ENCODE results near the gene MAGEA11. TPM values are rescaled to one million over a fixed set of nuclear protein-coding genes. Genes with fewer than 3 reads are reported as not detected.
"Not testable (repeated sequence)": the region's sequence is repeated elsewhere in the genome, so short reads cannot be mapped to it uniquely, and the experiment has no call there.

MAGEA11 gene
- not detected for total RNA-seq
- polyA plus RNA-seq (ENCODE audit: insufficient read length in 6 of 6), result not detected
- long read RNA-seq, donor 1, result 0 reads
- long read RNA-seq, donor 2, partial matches to known transcripts, result 7 of 7 reads
- long read RNA-seq, donor 2, other reads (novel, unspliced or antisense), result 0 of 7 reads
- long read RNA-seq, donor 3, result 0 reads
- long read RNA-seq, donor 4, result 0 reads
- long read RNA-seq, donor 5, result 0 reads
- long read RNA-seq, donor 6, result 0 reads
- long read RNA-seq, donor 7, result 0 reads
- long read RNA-seq, donor 8, result 0 reads
- long read RNA-seq, donor 9, result 0 reads
- long read RNA-seq, donor 10, result 0 reads
- long read RNA-seq, donor 11, result 0 reads
- long read RNA-seq, donor 12, result 0 reads

DNA sequence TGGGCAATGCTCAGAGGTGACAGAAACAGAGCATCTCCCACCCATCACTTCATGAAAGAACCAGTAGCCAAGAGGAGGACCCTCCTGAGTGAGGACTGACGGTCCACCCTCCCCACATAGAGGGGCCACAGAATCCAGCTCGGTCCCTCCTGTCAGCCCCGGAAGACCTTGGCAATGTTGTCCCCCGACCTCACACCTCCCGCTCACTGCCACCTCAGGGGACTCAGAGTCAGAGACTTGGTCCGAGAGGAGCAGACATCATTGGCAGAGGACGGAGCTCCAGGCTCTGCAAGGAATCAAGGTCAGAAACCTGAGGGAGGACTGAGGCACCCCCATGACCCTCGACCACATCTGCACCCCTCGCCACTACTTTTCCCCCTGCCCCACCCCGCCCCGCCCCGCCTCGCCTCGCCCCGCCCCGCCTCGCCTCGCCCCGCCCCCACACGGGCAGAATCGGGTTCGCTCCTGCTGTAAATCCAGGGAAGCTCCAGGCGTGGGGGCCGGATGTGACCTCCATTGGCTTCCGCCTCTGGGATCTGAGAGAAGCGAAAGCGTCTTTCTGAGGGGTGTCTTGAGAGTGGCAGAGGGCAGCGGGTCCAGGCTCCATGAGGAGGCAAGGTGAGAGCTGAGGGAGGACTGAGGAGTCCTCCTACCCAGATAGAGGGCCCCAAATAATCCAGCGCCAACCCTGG lies at the start of gene MAGEA11:
Gene MAGEA11 (plus strand): TSS at position 516 of the 692 bp plus-strand sequence. CDS start 1,100 bp downstream, outside the sequence.
- ATAC-seq (no peak), DNase-seq (no peak)
- TF ChIP-seq CTCF (IDR thresholded peaks at IDR 0.05), result no peak
- Histone ChIP-seq H3K27me3 (no peaks in the 10 kb centered on the region), H3K27ac (no peak within 1 kb of the TSS), H3K9me3 (no peaks in the 10 kb centered on the region), H3K4me1 (no peaks in the 10 kb centered on the region), H3K4me3 (no peak within 1 kb of the TSS), H3K36me3 (no peaks in the 10 kb centered on the region)
- intact Hi-C loops (cut with DNase I), result no loop called here

DNA sequence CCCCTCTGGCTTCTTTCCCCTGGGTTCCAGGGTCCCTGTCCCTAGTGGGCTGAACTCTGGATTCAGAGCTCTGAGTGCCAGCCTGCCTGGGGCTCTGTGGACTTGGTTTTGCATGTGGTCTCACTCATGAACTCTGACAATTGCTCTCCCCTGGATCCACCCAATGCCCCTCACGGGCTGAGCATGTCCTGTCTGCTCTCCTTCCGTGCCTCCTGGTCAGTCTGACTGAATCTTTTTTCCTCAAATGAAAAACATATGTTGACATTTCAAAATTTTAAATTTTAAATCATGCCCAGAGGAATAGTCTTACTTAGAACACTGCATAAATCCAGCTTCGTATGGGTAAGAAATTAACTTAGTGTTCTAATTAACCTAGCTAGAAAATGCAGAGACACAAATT lies 36.8 kb upstream of the MAGEA11 start:
- H3K27me3 ChIP-seq; ATAC-seq; H3K4me3 ChIP-seq; H3K27ac ChIP-seq; intact Hi-C loops (cut with DNase I); H3K4me1 ChIP-seq; H3K36me3 ChIP-seq; H3K9me3 ChIP-seq; DNase-seq: not testable (repeated sequence)

DNA sequence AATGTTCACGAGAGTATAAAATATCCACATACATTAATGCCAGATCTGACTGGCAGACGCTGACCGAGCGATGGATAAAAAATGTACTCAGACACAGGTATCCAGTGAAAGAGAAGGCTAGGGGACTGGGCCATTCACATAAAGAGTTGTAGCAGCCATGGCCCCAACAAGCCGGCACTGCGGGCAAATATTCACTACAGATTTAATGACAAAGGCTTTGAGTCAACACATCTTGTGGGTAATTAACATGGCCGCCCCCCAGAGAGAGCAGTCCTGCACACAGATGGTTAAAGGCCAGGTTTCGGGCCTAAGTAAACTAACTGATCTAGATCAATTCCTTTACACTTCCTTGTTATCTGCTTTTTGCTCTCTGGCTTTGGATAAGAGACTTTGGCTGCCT lies 36.3 kb upstream of the MAGEA11 start:
- ATAC-seq; H3K4me3 ChIP-seq; H3K4me1 ChIP-seq; H3K27me3 ChIP-seq; H3K36me3 ChIP-seq; intact Hi-C loops (cut with DNase I); DNase-seq; H3K9me3 ChIP-seq; H3K27ac ChIP-seq: not testable (repeated sequence)

DNA sequence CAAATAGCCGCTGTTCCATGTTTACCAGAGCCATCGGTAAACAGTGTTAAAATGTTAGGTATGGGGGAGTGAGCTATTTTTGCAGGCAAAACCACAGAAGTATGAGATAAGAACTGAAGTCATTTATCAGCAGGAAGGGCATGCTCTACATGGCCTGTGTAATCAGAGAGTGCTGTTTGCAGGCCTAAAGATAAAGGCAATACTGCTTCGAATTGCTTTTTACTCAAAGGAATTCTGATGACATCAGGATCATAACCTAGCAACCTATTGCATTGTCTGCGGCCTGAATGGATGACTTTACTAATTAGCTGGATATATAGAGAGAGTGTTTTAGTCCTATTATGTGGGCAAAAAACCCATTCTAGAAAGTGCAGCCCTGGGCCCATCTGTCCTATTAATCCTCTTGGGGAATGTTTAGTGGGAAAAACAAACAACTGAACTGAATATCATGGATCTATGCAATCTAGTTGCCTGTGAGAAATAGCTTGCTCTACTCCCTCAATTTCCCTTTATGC lies 32.6 kb upstream of the MAGEA11 start:
- H3K36me3 ChIP-seq; H3K4me1 ChIP-seq; DNase-seq; H3K9me3 ChIP-seq; ATAC-seq; H3K27me3 ChIP-seq; H3K27ac ChIP-seq; intact Hi-C loops (cut with DNase I); H3K4me3 ChIP-seq: not testable (repeated sequence)

DNA sequence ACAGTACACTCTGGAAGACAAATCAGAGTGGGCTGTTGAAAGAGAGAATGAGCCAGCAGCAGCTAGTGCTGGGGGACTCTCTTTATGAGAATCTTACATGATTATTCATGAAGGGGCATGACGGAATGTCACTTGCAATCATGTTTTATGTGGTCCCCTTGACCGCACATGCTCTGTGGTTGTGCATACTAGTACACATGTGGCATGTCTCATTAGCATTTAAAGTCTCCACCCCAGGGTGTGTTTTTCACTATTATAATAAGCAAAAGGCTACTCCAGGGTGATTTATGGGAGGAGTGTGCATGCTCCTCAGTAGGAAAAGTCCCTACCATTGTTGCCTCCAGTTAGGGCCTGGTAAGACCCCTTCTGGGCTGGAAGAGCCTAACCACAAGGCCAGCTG lies 30.7 kb upstream of the MAGEA11 start:
- ATAC-seq, result no peak
- TF ChIP-seq CTCF (IDR thresholded peaks at IDR 0.05), result no peak
- no peaks in the 10 kb centered on the region for H3K4me1 ChIP-seq
- H3K27me3 ChIP-seq, result no peaks in the 10 kb centered on the region
- H3K27ac ChIP-seq, result no peak overlapping the region
- H3K9me3 ChIP-seq, result no peaks in the 10 kb centered on the region
- H3K4me3 ChIP-seq, result no peak overlapping the region
- no peak for DNase-seq
- H3K36me3 ChIP-seq, result no peaks in the 10 kb centered on the region
- intact Hi-C loops (cut with DNase I), result loop anchor here in 1 of 2 donors (10.0 kb wide), 1 partner anchor 184 kb away; no protein-coding TSS in a partner anchor

DNA sequence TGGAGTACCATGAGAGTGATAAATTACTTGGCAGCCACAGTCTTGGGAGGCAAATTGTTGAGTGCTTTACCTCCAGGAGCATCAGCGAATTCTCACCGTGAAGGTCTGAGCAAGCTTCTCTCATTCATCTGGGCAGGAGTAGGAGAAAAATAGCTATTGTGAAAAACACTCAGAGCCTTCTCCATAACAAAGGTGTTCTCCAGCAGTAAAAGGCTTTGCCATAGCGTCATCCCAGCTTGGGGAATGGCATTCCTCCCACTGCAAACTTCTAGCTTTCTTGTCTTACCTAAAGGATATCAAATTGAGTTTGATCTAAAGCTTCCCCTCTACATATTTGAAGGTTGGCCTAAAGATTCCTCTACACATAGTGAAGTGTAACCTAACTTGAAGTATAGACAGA lies 29.8 kb upstream of the MAGEA11 start:
- no peak overlapping the region for H3K27ac ChIP-seq
- no peak overlapping the region for H3K4me3 ChIP-seq
- H3K4me1 ChIP-seq, result no peaks in the 10 kb centered on the region
- no peak for DNase-seq
- H3K27me3 ChIP-seq, result no peaks in the 10 kb centered on the region
- intact Hi-C loops (cut with DNase I), result loop anchor here in 1 of 2 donors (10.0 kb wide), 1 partner anchor 183 kb away; no protein-coding TSS in a partner anchor
- no peak for TF ChIP-seq CTCF (IDR thresholded peaks at IDR 0.05)
- no peak for ATAC-seq
- H3K9me3 ChIP-seq, result no peaks in the 10 kb centered on the region
- no peaks in the 10 kb centered on the region for H3K36me3 ChIP-seq
